ENCODE measurements around the gene MAGI2. TPM values are rescaled to one million over a fixed set of nuclear protein-coding genes. Genes with fewer than 3 reads are reported as not detected.

The MAGI2 gene
- total and polyA plus RNA-seq, 2 of the 13 experiments (the other 11 are each of a cell fraction or from before 2014, with no cell fraction given): 1.5 to 3.8 TPM

DNA sequence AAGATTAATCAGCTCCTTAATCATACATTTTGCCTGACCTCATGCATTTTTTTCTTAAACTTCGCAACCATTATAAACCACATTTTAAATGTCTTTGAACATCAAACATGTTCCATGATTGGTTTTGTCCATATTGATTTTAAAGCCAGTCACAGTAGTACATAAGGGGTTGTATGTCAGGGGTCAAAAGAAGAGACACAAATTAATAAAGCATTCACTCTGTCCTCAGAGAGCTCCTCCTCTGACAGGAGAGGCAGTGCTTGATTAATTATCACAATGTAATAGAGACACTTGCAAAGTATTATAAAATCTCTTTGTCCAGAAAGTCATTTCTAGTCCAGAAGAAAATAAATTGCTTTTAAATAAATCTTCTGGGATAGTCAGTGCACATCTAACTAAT, 195.5 kb downstream of the MAGI2 start:
- CTCF ChIA-PET (ENCODE audit: low intra/inter-chr PET ratio, low total read pairs): no interaction called here

DNA sequence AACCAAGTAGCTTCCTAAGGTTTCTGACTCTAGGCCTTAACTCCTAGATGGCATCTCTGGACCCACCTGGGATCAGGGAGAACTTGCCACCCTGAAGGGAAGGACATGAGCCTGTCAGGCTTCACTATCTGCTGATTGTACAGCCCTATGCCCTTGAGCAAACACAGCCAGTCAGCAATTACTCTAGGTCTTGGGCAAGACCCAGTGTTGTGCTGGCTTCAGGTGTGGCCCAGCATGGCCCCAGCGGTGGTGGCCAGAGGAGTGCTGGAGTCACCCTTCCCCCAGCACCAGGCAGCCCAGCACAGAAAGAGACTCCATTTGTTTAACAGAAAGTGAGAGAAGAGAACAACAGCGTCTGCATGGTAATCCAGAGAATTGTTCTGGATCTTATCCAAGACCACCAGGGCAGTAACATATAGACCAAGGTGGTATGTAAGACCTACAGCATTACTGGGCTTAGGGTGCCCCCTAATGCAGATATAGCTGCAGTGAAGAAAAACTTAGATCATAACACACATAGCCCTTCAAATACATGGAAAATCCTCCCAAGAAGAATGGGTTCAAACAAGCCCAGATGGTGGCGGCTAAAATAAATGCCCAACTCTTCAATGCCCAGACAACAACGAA, 207.7 kb downstream of the MAGI2 start:
- 37% methylated on average over 4 of the region's 4 CpGs for WGBS (ENCODE audit: low lambda C conversion rate)
- no peaks in the 10 kb centered on the region for H3K9me3 ChIP-seq (ENCODE audit: low read length)
- H3K27me3 ChIP-seq (ENCODE audit: control insufficient read depth in 1 of 2, insufficient read depth in 2 of 2, low read length in 2 of 2): no peaks in the 10 kb centered on the region
- BruUV-seq (replicated peaks): no TSS peak
- no peaks in the 10 kb centered on the region for H3K36me3 ChIP-seq (replicated peaks in 1 of 2; ENCODE audit: control insufficient read depth in 1 of 2, insufficient read depth in 2 of 2, low read length in 2 of 2)
- POLR2A ChIA-PET: no interaction called here
- DNase-seq (ENCODE audit: low spot score) (peak; percentile 3), FAIRE-seq (no peak), ATAC-seq (peak; percentile 61; the same call in 2 of the 3 replicates)
- H3K9ac ChIP-seq (ENCODE audit: insufficient read depth, low read depth, low read length): no peak overlapping the region
- no peaks in the 10 kb centered on the region for H4K20me1 ChIP-seq (ENCODE audit: insufficient read depth, low read length)
- no peak overlapping the region for H3K27ac ChIP-seq (ENCODE audit: extremely low read length, insufficient read depth, low read length)
- in situ Hi-C loops (cut with HindIII; ENCODE audit: extremely low pct_ligation_motif_present, low pct_unique_long_range_greater_than_20kb) (loop anchor here (5.0 kb wide), 1 partner anchor 143 kb away; no protein-coding TSS in a partner anchor), intact Hi-C loops (cut with micrococcal nuclease; ENCODE audit: unreplicated experiment) (no loop called here)
- no peak overlapping the region for H3K4me2 ChIP-seq (ENCODE audit: low read depth, low read length)
- CTCF ChIA-PET (ENCODE audit: low intra/inter-chr PET ratio, low total read pairs): no interaction called here
- H2AFZ ChIP-seq (ENCODE audit: low read length): no peak overlapping the region
- no peak overlapping the region for H3K4me3 ChIP-seq (replicated peaks in 1 of 3; ENCODE audit: insufficient read depth in 1 of 3, low read depth in 2 of 3, low read length in 3 of 3)
- H3K79me2 ChIP-seq (ENCODE audit: insufficient read depth, low read length): no peaks in the 10 kb centered on the region
- H3K4me1 ChIP-seq (ENCODE audit: insufficient read depth, low read length): no peaks in the 10 kb centered on the region
- TF ChIP-seq STAG1 (CRISPR knock-in tag; IDR thresholded peaks at IDR 0.05) (peak; percentile 51), CCAR2 (optimal IDR thresholded peaks at IDR 0.05; ENCODE audit: low read depth, low read length) (no peak), ZFX (CRISPR knock-in tag; IDR thresholded peaks at IDR 0.05; ENCODE audit: low read depth) (no peak), ZFY (CRISPR knock-in tag; IDR thresholded peaks at IDR 0.05) (no peak), CREM (IDR thresholded peaks at IDR 0.05) (no peak), CREM (CRISPR knock-in tag; IDR thresholded peaks at IDR 0.05) (no peak), POLR2AphosphoS5 (IDR thresholded peaks at IDR 0.05; ENCODE audit: low read depth, low read length) (no peak), ZNF644 (CRISPR knock-in tag; IDR thresholded peaks at IDR 0.05; ENCODE audit: low read depth) (peak; percentile 42; the same call in 1 of the 2 replicates), TOPORS (CRISPR knock-in tag; IDR thresholded peaks at IDR 0.05) (no peak), MAFG (CRISPR knock-in tag; IDR thresholded peaks at IDR 0.05) (no peak)
- TF ChIP-seq, protein P1, sequence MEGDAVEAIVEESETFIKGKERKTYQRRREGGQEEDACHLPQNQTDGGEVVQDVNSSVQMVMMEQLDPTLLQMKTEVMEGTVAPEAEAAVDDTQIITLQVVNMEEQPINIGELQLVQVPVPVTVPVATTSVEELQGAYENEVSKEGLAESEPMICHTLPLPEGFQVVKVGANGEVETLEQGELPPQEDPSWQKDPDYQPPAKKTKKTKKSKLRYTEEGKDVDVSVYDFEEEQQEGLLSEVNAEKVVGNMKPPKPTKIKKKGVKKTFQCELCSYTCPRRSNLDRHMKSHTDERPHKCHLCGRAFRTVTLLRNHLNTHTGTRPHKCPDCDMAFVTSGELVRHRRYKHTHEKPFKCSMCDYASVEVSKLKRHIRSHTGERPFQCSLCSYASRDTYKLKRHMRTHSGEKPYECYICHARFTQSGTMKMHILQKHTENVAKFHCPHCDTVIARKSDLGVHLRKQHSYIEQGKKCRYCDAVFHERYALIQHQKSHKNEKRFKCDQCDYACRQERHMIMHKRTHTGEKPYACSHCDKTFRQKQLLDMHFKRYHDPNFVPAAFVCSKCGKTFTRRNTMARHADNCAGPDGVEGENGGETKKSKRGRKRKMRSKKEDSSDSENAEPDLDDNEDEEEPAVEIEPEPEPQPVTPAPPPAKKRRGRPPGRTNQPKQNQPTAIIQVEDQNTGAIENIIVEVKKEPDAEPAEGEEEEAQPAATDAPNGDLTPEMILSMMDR (CRISPR knock-in tag; IDR thresholded peaks at IDR 0.05): peak; percentile 42

More for the DNA sequence above, 195.5 kb downstream of the MAGI2 start:
- in situ Hi-C loops (cut with HindIII; ENCODE audit: extremely low pct_ligation_motif_present, low pct_unique_long_range_greater_than_20kb) (no loop called here), intact Hi-C loops (cut with micrococcal nuclease; ENCODE audit: unreplicated experiment) (loop anchor here (5.0 kb wide), 1 partner anchor 176 kb away; no protein-coding TSS in a partner anchor)
- BruUV-seq (replicated peaks): no TSS peak
- TF ChIP-seq ZNF556 (CRISPR knock-in tag; IDR thresholded peaks at IDR 0.05; ENCODE audit: borderline replicate concordance) (no peak), ZNF598 (CRISPR knock-in tag; IDR thresholded peaks at IDR 0.05; ENCODE audit: borderline replicate concordance) (no peak)
- TF ChIP-seq, protein P2, sequence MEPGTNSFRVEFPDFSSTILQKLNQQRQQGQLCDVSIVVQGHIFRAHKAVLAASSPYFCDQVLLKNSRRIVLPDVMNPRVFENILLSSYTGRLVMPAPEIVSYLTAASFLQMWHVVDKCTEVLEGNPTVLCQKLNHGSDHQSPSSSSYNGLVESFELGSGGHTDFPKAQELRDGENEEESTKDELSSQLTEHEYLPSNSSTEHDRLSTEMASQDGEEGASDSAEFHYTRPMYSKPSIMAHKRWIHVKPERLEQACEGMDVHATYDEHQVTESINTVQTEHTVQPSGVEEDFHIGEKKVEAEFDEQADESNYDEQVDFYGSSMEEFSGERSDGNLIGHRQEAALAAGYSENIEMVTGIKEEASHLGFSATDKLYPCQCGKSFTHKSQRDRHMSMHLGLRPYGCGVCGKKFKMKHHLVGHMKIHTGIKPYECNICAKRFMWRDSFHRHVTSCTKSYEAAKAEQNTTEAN (CRISPR knock-in tag; conservative IDR thresholded peaks at IDR 0.05): no peak
- no peak for DNase-seq (ENCODE audit: low spot score)
- H3K27ac ChIP-seq (ENCODE audit: extremely low read length, insufficient read depth, low read length): no peak overlapping the region
- no peaks in the 10 kb centered on the region for H3K79me2 ChIP-seq (ENCODE audit: insufficient read depth, low read length)
- no peak for FAIRE-seq
- no peaks in the 10 kb centered on the region for H3K36me3 ChIP-seq (replicated peaks in 1 of 2; ENCODE audit: control insufficient read depth in 1 of 2, insufficient read depth in 2 of 2, low read length in 2 of 2)
- H3K9me3 ChIP-seq (ENCODE audit: low read length): no peaks in the 10 kb centered on the region
- WGBS (ENCODE audit: low lambda C conversion rate): 86% methylated on average over 1 of the region's 1 CpG
- no peaks in the 10 kb centered on the region for H3K4me1 ChIP-seq (ENCODE audit: insufficient read depth, low read length)
- no peak overlapping the region for H3K4me3 ChIP-seq (replicated peaks in 1 of 3; ENCODE audit: insufficient read depth in 1 of 3, low read depth in 2 of 3, low read length in 3 of 3)
- no peaks in the 10 kb centered on the region for H4K20me1 ChIP-seq (ENCODE audit: insufficient read depth, low read length)
- no peak overlapping the region for H3K4me2 ChIP-seq (ENCODE audit: low read depth, low read length)
- no peak overlapping the region for H3K9ac ChIP-seq (ENCODE audit: insufficient read depth, low read depth, low read length)
- no peaks in the 10 kb centered on the region for H3K27me3 ChIP-seq (ENCODE audit: control insufficient read depth in 1 of 2, insufficient read depth in 2 of 2, low read length in 2 of 2)
- POLR2A ChIA-PET: no interaction called here
- ATAC-seq: no peak
- H2AFZ ChIP-seq (ENCODE audit: low read length): no peak overlapping the region
